Erythroblast (primary cell): ENCODE data around the gene DVL2.

ENCODE experiments used
- GATA1 ChIP-seq: IDR thresholded peaks from 2 replicates; pipeline ENCODE4 v1.6.1; 2011; ENCODE audit warnings: low read depth, mild to moderate bottlenecking, control low read depth, low read length, moderate library complexity
- POLR2A ChIP-seq: IDR thresholded peaks from 2 replicates; pipeline ENCODE4 v1.6.1; 2011; ENCODE audit warnings: mild to moderate bottlenecking, low read length

DNA sequence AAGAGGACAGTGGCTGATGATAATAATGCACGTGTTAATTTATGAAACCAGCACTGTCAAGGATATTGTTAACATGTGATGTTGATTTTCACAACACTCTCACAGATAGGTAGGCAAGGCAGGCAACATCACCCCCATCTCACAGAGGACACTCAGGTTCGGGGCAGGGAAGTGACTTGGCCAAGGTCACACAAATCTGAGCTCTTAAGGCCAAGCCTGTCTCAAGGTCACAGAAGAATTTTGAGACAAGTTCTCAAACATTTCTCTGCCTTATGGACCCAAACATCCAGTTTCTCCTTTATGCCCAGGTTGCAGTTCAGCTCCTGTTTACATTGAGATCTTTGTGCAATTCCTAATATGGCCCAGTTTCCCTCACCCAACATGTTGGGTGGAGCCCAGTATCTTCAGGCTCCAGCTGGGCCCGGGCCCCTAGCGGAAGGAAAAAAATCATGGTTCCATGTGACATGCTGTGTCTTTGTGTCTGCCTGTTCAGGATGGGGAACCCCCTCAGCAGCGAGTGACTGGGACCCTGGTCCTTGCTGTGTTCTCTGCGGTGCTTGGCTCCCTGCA lies 48.5 kb upstream of the DVL2 start:
- TF ChIP-seq POLR2A, result peak; percentile 68
- TF ChIP-seq GATA1, result no peak
